Astrocyte (in vitro differentiated cells and primary cell): ENCODE measurements around the gene UVRAG. TPM values are rescaled to one million over a fixed set of nuclear protein-coding genes. Genes with fewer than 3 reads are reported as not detected.
A peak's percentile ranks its signal among the peaks of the same experiment; 100 is the strongest.

Source experiments
- DNase-seq: peaks from one replicate; pipeline ENCODE4 v3.0.0-alpha.2; 2010; ENCODE audit warnings: low read depth
- FAIRE-seq: peaks from 2 replicates; lab custom pipeline; 2011; peaks lifted over from hg19 to GRCh38; lab: Jason Lieb, UNC
- H2AFZ ChIP-seq: 2 replicates; pipeline ENCODE4 v1.6.0; 2012; ENCODE audit warnings: low read depth, low read length, inconsistent platforms
- H3K27ac ChIP-seq: 2 replicates; pipeline ENCODE4 v1.5.1; 2011; ENCODE audit warnings: low read depth, low read length, inconsistent platforms
- H3K27me3 ChIP-seq: 2 replicates; pipeline ENCODE4 v1.6.0; 2011; ENCODE audit warnings: low read length, inconsistent platforms; ENCODE audit not compliant: insufficient read depth
- H3K36me3 ChIP-seq: 2 replicates; pipeline ENCODE4 v1.5.1; 2011; ENCODE audit warnings: low read length, inconsistent platforms; ENCODE audit not compliant: insufficient read depth
- H3K4me1 ChIP-seq: 2 replicates; pipeline ENCODE4 v1.5.1; 2011; ENCODE audit warnings: low read length, inconsistent platforms; ENCODE audit not compliant: insufficient read depth
- H3K4me2 ChIP-seq: 2 replicates; pipeline ENCODE4 v1.6.0; 2012; ENCODE audit warnings: low read length, inconsistent platforms
- H3K4me3 ChIP-seq: 2 replicates; pipeline ENCODE4 v1.5.1; 2011; ENCODE audit warnings: low read depth, mild to moderate bottlenecking, low read length, inconsistent platforms; ENCODE audit not compliant: insufficient read depth
- H3K79me2 ChIP-seq: 2 replicates; pipeline ENCODE4 v1.6.0; 2012; ENCODE audit warnings: mild to moderate bottlenecking, low read length, inconsistent platforms; ENCODE audit not compliant: insufficient read depth
- H3K9ac ChIP-seq: 2 replicates; pipeline ENCODE4 v1.6.0; 2012; ENCODE audit warnings: mild to moderate bottlenecking, low read length, inconsistent platforms
- H3K9me3 ChIP-seq: 2 replicates; pipeline ENCODE4 v1.5.1; 2012; ENCODE audit warnings: low read depth, mild to moderate bottlenecking, low read length, inconsistent platforms; ENCODE audit not compliant: insufficient read depth
- H4K20me1 ChIP-seq: 2 replicates; pipeline ENCODE4 v1.6.0; 2012; ENCODE audit warnings: low read length, inconsistent platforms; ENCODE audit not compliant: insufficient read depth
- H3K27ac Mint-ChIP-seq: one replicate; pipeline ENCODE4 v1.8.0; 2021; ENCODE audit warnings: mild to moderate bottlenecking, mixed read lengths; ENCODE audit not compliant: unreplicated experiment
- H3K27me3 Mint-ChIP-seq: one replicate; pipeline ENCODE4 v1.8.0; 2021; ENCODE audit warnings: low read depth, mixed read lengths; ENCODE audit not compliant: unreplicated experiment
- H3K36me3 Mint-ChIP-seq: one replicate; pipeline ENCODE4 v1.8.0; 2021; ENCODE audit warnings: low read depth, mixed read lengths; ENCODE audit not compliant: unreplicated experiment
- H3K4me1 Mint-ChIP-seq: one replicate; pipeline ENCODE4 v1.8.0; 2021; ENCODE audit warnings: low read depth, mixed read lengths; ENCODE audit not compliant: unreplicated experiment
- H3K4me3 Mint-ChIP-seq: one replicate; pipeline ENCODE4 v1.8.0; 2021; ENCODE audit warnings: mild to moderate bottlenecking, moderate library complexity, mixed read lengths; ENCODE audit not compliant: unreplicated experiment
- H3K9me3 Mint-ChIP-seq: one replicate; pipeline ENCODE4 v1.8.0; 2021; ENCODE audit warnings: mild to moderate bottlenecking, mixed read lengths; ENCODE audit not compliant: unreplicated experiment
- EZH2 ChIP-seq: IDR thresholded peaks from 2 replicates; pipeline ENCODE4 v1.6.1; 2012; ENCODE audit warnings: mild to moderate bottlenecking, low read length, inconsistent platforms; ENCODE audit not compliant: insufficient read depth
- total RNA-seq: library from RNA; stranded (reverse); gene quantifications from 2 replicates; pipeline ENCODE4 v1.2.1, GENCODE V29; 2021
- TF ChIP-seq, protein P1 (sequence below): IDR thresholded peaks from 2 replicates; pipeline ENCODE4 v1.5.1; 2011; ENCODE audit warnings: low read depth, mild to moderate bottlenecking, inconsistent platforms, low read length, moderate library complexity; ENCODE audit not compliant: insufficient read depth

The UVRAG gene
- total RNA-seq, 1 donor from 2014 or later = 15.3 TPM

DNA sequence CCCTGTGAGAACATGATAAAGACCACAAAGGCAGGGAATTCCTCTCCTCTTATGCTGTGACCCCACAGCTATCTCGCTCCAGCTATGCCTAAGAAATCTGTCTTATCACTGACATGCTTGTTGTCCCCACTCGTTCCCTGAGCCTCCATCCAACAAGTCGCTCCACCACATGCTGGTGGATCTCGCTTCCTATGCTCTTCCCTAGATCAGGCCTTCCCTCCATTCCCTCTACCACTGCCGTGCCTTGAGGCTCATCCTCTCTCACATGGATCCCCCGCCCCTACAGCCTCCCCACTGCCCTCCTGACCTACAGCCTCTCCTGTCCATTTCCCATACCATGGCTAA lies 47.8 kb upstream of the UVRAG start:
- Mint-ChIP-seq H3K9me3 (peaks cover 7% of the 10 kb centered on the region), H3K27me3 (peaks cover 69% of the 10 kb centered on the region), H3K27ac (no peak overlapping the region), H3K4me1 (peaks cover 4% of the 10 kb centered on the region), H3K36me3 (peaks cover 1% of the 10 kb centered on the region), H3K4me3 (no peak overlapping the region)
- Histone ChIP-seq H3K27ac (no peak overlapping the region), H3K36me3 (no peaks in the 10 kb centered on the region), H3K4me2 (no peak overlapping the region), H3K4me3 (no peak overlapping the region), H3K9me3 (no peaks in the 10 kb centered on the region), H4K20me1 (no peaks in the 10 kb centered on the region), H2AFZ (no peak overlapping the region), H3K27me3 (peaks cover 31% of the 10 kb centered on the region), H3K9ac (no peak overlapping the region), H3K79me2 (no peaks in the 10 kb centered on the region), H3K4me1 (peaks cover 10% of the 10 kb centered on the region)
- TF ChIP-seq, protein P1, sequence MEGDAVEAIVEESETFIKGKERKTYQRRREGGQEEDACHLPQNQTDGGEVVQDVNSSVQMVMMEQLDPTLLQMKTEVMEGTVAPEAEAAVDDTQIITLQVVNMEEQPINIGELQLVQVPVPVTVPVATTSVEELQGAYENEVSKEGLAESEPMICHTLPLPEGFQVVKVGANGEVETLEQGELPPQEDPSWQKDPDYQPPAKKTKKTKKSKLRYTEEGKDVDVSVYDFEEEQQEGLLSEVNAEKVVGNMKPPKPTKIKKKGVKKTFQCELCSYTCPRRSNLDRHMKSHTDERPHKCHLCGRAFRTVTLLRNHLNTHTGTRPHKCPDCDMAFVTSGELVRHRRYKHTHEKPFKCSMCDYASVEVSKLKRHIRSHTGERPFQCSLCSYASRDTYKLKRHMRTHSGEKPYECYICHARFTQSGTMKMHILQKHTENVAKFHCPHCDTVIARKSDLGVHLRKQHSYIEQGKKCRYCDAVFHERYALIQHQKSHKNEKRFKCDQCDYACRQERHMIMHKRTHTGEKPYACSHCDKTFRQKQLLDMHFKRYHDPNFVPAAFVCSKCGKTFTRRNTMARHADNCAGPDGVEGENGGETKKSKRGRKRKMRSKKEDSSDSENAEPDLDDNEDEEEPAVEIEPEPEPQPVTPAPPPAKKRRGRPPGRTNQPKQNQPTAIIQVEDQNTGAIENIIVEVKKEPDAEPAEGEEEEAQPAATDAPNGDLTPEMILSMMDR = no peak
- TF ChIP-seq EZH2 = no peak
- FAIRE-seq = no peak
- no peak for DNase-seq

DNA sequence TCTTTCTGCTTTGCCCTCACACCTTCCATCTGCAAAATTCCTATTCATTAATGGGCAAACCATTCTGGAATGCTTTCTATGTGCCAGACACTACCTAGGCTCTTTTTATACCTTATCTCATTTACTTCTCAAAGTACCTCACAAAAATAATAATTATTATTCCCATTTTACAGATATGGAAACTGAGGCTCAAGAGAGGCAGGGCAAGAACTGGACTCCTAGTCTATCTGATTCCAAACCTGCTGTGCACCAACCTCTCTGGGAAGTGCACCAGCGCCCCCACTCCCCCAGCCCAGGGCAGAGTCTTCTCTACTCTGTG lies 47.3 kb upstream of the UVRAG start:
- H3K4me3 Mint-ChIP-seq = no peak overlapping the region
- H3K4me3 ChIP-seq = peak overlapping the region; percentile 51
- FAIRE-seq (no peak), DNase-seq (no peak)
- H3K4me1 ChIP-seq = peaks cover 10% of the 10 kb centered on the region
- peaks cover 4% of the 10 kb centered on the region for H3K4me1 Mint-ChIP-seq
- no peak overlapping the region for H3K27ac Mint-ChIP-seq
- no peaks in the 10 kb centered on the region for H3K79me2 ChIP-seq
- no peaks in the 10 kb centered on the region for H3K36me3 ChIP-seq
- no peak overlapping the region for H3K9ac ChIP-seq
- peaks cover 7% of the 10 kb centered on the region for H3K9me3 Mint-ChIP-seq
- no peak overlapping the region for H3K27ac ChIP-seq
- H3K27me3 Mint-ChIP-seq = peaks cover 73% of the 10 kb centered on the region
- TF ChIP-seq EZH2 = no peak
- TF ChIP-seq, protein P1 = no peak
- peak overlapping the region; percentile 92 for H3K4me2 ChIP-seq
- no peak overlapping the region for H2AFZ ChIP-seq
- H3K36me3 Mint-ChIP-seq = peaks cover 1% of the 10 kb centered on the region
- H4K20me1 ChIP-seq = no peaks in the 10 kb centered on the region
- H3K9me3 ChIP-seq = no peaks in the 10 kb centered on the region
- H3K27me3 ChIP-seq = peaks cover 31% of the 10 kb centered on the region

- Histone ChIP-seq H3K36me3 (no peaks in the 10 kb centered on the region), H2AFZ (peak within 1 kb of the TSS; percentile 86), H3K4me2 (peak within 1 kb of the TSS; percentile 92), H3K4me3 (peak within 1 kb of the TSS; percentile 51), H3K27ac (no peak within 1 kb of the TSS), H3K27me3 (peaks cover 31% of the 10 kb centered on the region), H3K9ac (peak within 1 kb of the TSS; percentile 84), H3K9me3 (no peaks in the 10 kb centered on the region), H3K4me1 (peaks cover 10% of the 10 kb centered on the region), H3K79me2 (no peaks in the 10 kb centered on the region), H4K20me1 (no peaks in the 10 kb centered on the region)
- Mint-ChIP-seq H3K27ac (no peak within 1 kb of the TSS), H3K27me3 (peaks cover 73% of the 10 kb centered on the region), H3K9me3 (peaks cover 7% of the 10 kb centered on the region), H3K36me3 (peaks cover 1% of the 10 kb centered on the region), H3K4me1 (no peaks in the 10 kb centered on the region), H3K4me3 (peak within 1 kb of the TSS; percentile 66)
- no peak for FAIRE-seq
- peak; percentile 40 for DNase-seq
- TF ChIP-seq EZH2 = no peak
- TF ChIP-seq, protein P1 = no peak
Observed at GRCh38 chr11:75768112-75768908, 46.7 kb upstream of the UVRAG start, which contains the start of gene DGAT2. DGAT2 (plus strand) TSS chr11:75768778; CDS start chr11:75768992, 214 bp downstream.
